ENCODE data around the gene INPP5A. TPM values are rescaled to one million over a fixed set of nuclear protein-coding genes. Genes with fewer than 3 reads are reported as not detected.

INPP5A gene
- total RNA-seq, 1 donor from 2014 or later, result 36.3 TPM

GRCh38 chr10:132575320-132576201 is 38.0 kb downstream of the INPP5A start:
- H3K4me1 Mint-ChIP-seq (ENCODE audit: low read depth, unreplicated experiment), result peaks cover 13% of the 10 kb centered on the region
- H3K4me3 Mint-ChIP-seq (ENCODE audit: unreplicated experiment), result no peak overlapping the region
- TF ChIP-seq, protein P1, sequence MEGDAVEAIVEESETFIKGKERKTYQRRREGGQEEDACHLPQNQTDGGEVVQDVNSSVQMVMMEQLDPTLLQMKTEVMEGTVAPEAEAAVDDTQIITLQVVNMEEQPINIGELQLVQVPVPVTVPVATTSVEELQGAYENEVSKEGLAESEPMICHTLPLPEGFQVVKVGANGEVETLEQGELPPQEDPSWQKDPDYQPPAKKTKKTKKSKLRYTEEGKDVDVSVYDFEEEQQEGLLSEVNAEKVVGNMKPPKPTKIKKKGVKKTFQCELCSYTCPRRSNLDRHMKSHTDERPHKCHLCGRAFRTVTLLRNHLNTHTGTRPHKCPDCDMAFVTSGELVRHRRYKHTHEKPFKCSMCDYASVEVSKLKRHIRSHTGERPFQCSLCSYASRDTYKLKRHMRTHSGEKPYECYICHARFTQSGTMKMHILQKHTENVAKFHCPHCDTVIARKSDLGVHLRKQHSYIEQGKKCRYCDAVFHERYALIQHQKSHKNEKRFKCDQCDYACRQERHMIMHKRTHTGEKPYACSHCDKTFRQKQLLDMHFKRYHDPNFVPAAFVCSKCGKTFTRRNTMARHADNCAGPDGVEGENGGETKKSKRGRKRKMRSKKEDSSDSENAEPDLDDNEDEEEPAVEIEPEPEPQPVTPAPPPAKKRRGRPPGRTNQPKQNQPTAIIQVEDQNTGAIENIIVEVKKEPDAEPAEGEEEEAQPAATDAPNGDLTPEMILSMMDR (IDR thresholded peaks at IDR 0.05; ENCODE audit: partially characterized antibody, unreplicated experiment), result no peak
- no peak overlapping the region for H3K27ac Mint-ChIP-seq (ENCODE audit: unreplicated experiment)
- peak; percentile 32 for DNase-seq
- H3K9me3 Mint-ChIP-seq (ENCODE audit: unreplicated experiment), result peaks cover 2% of the 10 kb centered on the region
- peaks cover 2% of the 10 kb centered on the region for H3K27me3 Mint-ChIP-seq (ENCODE audit: unreplicated experiment)
- H3K36me3 Mint-ChIP-seq (ENCODE audit: unreplicated experiment), result no peaks in the 10 kb centered on the region

- H3K27ac Mint-ChIP-seq (ENCODE audit: unreplicated experiment), result no peak overlapping the region
- H3K4me1 Mint-ChIP-seq (ENCODE audit: low read depth, unreplicated experiment), result peaks cover 13% of the 10 kb centered on the region
- H3K36me3 Mint-ChIP-seq (ENCODE audit: unreplicated experiment), result peaks cover 4% of the 10 kb centered on the region
- H3K9me3 Mint-ChIP-seq (ENCODE audit: unreplicated experiment), result peaks cover 2% of the 10 kb centered on the region
- no peak overlapping the region for H3K4me3 Mint-ChIP-seq (ENCODE audit: unreplicated experiment)
- DNase-seq, result peak; percentile 12
- TF ChIP-seq, protein P1 (IDR thresholded peaks at IDR 0.05; ENCODE audit: partially characterized antibody, unreplicated experiment), result no peak
- peaks cover 2% of the 10 kb centered on the region for H3K27me3 Mint-ChIP-seq (ENCODE audit: unreplicated experiment)
Measured at GRCh38 chr10:132576671-132577349, 39.2 kb downstream of the INPP5A start.

GRCh38 chr10:132577350-132578003 is 39.9 kb downstream of the INPP5A start:
- H3K4me3 Mint-ChIP-seq (ENCODE audit: unreplicated experiment), result no peak overlapping the region
- no peak overlapping the region for H3K27ac Mint-ChIP-seq (ENCODE audit: unreplicated experiment)
- H3K9me3 Mint-ChIP-seq (ENCODE audit: unreplicated experiment), result no peaks in the 10 kb centered on the region
- peaks cover 4% of the 10 kb centered on the region for H3K36me3 Mint-ChIP-seq (ENCODE audit: unreplicated experiment)
- peaks cover 13% of the 10 kb centered on the region for H3K4me1 Mint-ChIP-seq (ENCODE audit: low read depth, unreplicated experiment)
- TF ChIP-seq, protein P1 (IDR thresholded peaks at IDR 0.05; ENCODE audit: partially characterized antibody, unreplicated experiment), result no peak
- peak; percentile 33 for DNase-seq
- peaks cover 2% of the 10 kb centered on the region for H3K27me3 Mint-ChIP-seq (ENCODE audit: unreplicated experiment)

- no peak overlapping the region for H3K27ac Mint-ChIP-seq (ENCODE audit: unreplicated experiment)
- peak; percentile 14 for DNase-seq
- H3K27me3 Mint-ChIP-seq (ENCODE audit: unreplicated experiment), result peaks cover 2% of the 10 kb centered on the region
- H3K36me3 Mint-ChIP-seq (ENCODE audit: unreplicated experiment), result peaks cover 4% of the 10 kb centered on the region
- H3K4me1 Mint-ChIP-seq (ENCODE audit: low read depth, unreplicated experiment), result peaks cover 17% of the 10 kb centered on the region
- no peak overlapping the region for H3K4me3 Mint-ChIP-seq (ENCODE audit: unreplicated experiment)
- TF ChIP-seq, protein P1 (IDR thresholded peaks at IDR 0.05; ENCODE audit: partially characterized antibody, unreplicated experiment), result no peak
- H3K9me3 Mint-ChIP-seq (ENCODE audit: unreplicated experiment), result no peaks in the 10 kb centered on the region
Measured at GRCh38 chr10:132578287-132578951, 40.8 kb downstream of the INPP5A start.
